Ectodermal cell (in vitro differentiated cells): Measurements from ENCODE around the gene NPAS2.

Source experiments
- H3K27ac ChIP-seq: 2 replicates; pipeline ENCODE4 v1.7.0; 2013; ENCODE audit warnings: mild to moderate bottlenecking, low read depth, low read length; ENCODE audit not compliant: insufficient read depth, poor library complexity, severe bottlenecking
- H3K27me3 ChIP-seq: 2 replicates; pipeline ENCODE4 v1.7.0; 2013; ENCODE audit warnings: mild to moderate bottlenecking, low read length; ENCODE audit not compliant: insufficient read depth, control insufficient read depth, poor library complexity, severe bottlenecking
- H3K36me3 ChIP-seq: one replicate; pipeline ENCODE4 v1.7.0; 2013; ENCODE audit warnings: low read length; ENCODE audit not compliant: control insufficient read depth, insufficient read depth
- H3K4me1 ChIP-seq: one replicate; pipeline ENCODE4 v1.7.0; 2013; ENCODE audit warnings: low read length; ENCODE audit not compliant: control insufficient read depth, insufficient read depth
- H3K4me3 ChIP-seq: 2 replicates; pipeline ENCODE4 v1.7.0; 2013; ENCODE audit warnings: low read depth, low read length, control low read depth; ENCODE audit not compliant: insufficient read depth
- H3K9me3 ChIP-seq: 2 replicates; pipeline ENCODE4 v1.7.0; 2013; ENCODE audit warnings: mild to moderate bottlenecking, low read length, moderate library complexity; ENCODE audit not compliant: control insufficient read depth
- WGBS, 2 experiments: methylation state at CpG; one replicate each; pipeline ENCODE4 v1.1.7; 2013; ENCODE audit warnings: missing lambda C conversion rate in 2 of 2; 5-methylcytosine and 5-hydroxymethylcytosine counted together

The NPAS2 gene

DNA sequence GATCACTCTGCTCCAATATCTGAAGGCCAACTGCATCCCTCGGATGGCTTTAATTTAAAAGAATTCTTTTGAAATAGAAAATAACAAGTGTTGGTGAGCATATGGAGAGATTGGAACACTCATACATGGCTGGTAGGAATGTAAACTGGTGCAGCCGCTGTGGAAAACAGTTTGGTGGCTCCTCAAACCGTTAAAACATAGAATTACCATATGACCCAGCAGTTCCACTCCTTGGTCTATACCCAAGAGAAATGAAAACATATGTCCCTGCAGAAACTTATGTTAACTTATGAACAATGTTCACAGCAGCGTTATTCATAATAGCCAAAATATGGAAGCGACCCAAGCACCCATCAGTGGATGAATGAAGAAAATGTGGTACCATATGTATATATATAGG lies 60.1 kb downstream of the NPAS2 start:
- Histone ChIP-seq H3K36me3 (no peaks in the 10 kb centered on the region), H3K4me3 (no peak overlapping the region), H3K27me3 (no peaks in the 10 kb centered on the region), H3K4me1 (peaks cover 5% of the 10 kb centered on the region), H3K9me3 (no peaks in the 10 kb centered on the region), H3K27ac (no peak overlapping the region)
- 89 to 97% methylated on average over 4 to 5 of the region's 5 CpGs for WGBS, 2 experiments

- Histone ChIP-seq H3K27me3 (no peaks in the 10 kb centered on the region), H3K4me1 (peaks cover 3% of the 10 kb centered on the region), H3K27ac (no peak overlapping the region), H3K9me3 (no peaks in the 10 kb centered on the region), H3K4me3 (no peak overlapping the region), H3K36me3 (no peaks in the 10 kb centered on the region)
- 91% methylated on average over 7 of the region's 7 CpGs for WGBS, 2 experiments
Measured at GRCh38 chr2:100880730-100881129, 60.8 kb downstream of the NPAS2 start.

- Histone ChIP-seq H3K27ac (no peak overlapping the region), H3K4me3 (no peak overlapping the region)
- 88 to 89% methylated on average over 11 of the region's 11 CpGs for WGBS, 2 experiments
Measured at GRCh38 chr2:100882645-100883613, 63.0 kb downstream of the NPAS2 start.

DNA sequence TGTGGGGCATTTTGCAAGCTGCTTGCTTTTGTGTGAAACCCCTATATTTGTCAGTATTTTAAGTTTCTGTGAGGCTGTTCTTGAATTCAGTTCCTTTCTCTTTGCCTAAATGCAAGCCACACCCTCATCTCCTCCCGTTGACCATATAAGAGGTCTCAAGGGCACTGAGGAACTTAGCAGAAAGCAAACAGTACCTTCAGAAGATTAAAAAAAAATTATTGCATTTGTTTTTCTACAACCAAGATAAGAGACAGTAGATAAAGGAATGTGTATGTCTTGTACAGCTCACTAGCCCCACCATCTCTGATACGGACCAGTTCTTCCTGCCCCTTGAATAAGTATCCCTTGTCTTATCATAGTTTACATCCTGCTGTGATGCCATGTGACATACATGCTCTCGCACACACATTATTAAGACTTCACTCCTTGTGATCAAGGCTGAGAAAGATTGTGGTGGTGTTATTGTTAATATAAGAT lies 64.2 kb downstream of the NPAS2 start:
- H3K4me3 ChIP-seq = no peak overlapping the region
- no peaks in the 10 kb centered on the region for H3K4me1 ChIP-seq
- H3K27me3 ChIP-seq = no peaks in the 10 kb centered on the region
- no peak overlapping the region for H3K27ac ChIP-seq
- WGBS, 2 experiments = 95 to 100% methylated on average over 2 to 3 of the region's 3 CpGs
- no peaks in the 10 kb centered on the region for H3K9me3 ChIP-seq
- no peaks in the 10 kb centered on the region for H3K36me3 ChIP-seq

More at GRCh38 chr2:100882645-100883613, 63.0 kb downstream of the NPAS2 start:
- Histone ChIP-seq H3K36me3 (no peaks in the 10 kb centered on the region), H3K9me3 (no peaks in the 10 kb centered on the region), H3K27me3 (no peaks in the 10 kb centered on the region), H3K4me1 (no peaks in the 10 kb centered on the region)

DNA sequence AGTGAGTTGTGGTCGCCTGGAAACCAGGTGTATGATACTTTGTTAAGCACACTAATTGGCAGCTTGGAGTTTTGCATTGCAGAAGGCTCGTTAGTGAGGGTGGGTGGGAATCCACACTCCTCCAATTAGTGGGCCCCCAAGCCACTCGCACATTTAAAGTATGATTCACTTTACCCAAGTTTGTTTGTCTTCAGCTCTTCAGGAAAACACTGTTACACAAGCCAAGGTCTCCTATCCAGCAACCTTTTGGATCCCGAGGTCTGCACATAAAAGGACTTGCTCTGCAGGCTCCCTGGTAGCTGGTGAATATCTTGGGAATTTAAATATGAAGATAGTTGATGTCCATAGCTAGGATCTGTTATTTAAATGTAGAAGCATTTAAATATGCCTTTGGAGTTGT lies 66.1 kb downstream of the NPAS2 start:
- Histone ChIP-seq H3K36me3 (no peaks in the 10 kb centered on the region), H3K4me1 (no peaks in the 10 kb centered on the region), H3K9me3 (no peaks in the 10 kb centered on the region), H3K27me3 (no peaks in the 10 kb centered on the region), H3K27ac (no peak overlapping the region), H3K4me3 (no peak overlapping the region)
- WGBS, 2 experiments = 70 to 74% methylated on average over 4 of the region's 4 CpGs

DNA sequence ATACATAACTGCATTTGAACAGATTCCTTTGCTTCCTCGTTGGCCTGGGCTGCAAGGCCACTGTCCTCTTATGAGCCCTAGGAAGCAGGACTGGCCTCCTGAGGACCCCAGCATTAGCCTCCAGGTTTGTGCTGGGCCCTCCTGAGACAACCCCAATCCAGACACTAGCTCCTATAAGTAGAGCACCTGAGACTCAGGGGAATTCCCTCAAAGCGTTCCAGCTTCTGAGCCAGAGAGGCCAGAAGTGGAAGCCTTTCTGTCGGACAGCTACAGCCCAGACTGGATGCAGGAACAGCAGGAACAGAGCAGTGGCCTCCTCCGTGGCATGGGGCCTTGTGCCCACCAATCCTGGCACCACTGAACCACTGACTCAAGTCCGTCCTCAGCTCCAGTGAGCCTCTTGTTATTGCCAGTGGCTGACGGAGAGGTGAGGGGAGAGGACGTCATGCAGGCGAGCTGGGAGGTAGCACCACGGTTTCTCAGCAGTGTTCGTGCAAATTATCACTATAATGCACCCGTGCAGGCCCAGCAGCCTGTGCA lies 67.2 kb downstream of the NPAS2 start:
- Histone ChIP-seq H3K4me3 (no peak overlapping the region), H3K4me1 (no peaks in the 10 kb centered on the region), H3K9me3 (no peaks in the 10 kb centered on the region), H3K27ac (no peak overlapping the region), H3K36me3 (no peaks in the 10 kb centered on the region), H3K27me3 (no peaks in the 10 kb centered on the region)
- WGBS, 2 experiments = 89 to 90% methylated on average over 11 of the region's 11 CpGs

DNA sequence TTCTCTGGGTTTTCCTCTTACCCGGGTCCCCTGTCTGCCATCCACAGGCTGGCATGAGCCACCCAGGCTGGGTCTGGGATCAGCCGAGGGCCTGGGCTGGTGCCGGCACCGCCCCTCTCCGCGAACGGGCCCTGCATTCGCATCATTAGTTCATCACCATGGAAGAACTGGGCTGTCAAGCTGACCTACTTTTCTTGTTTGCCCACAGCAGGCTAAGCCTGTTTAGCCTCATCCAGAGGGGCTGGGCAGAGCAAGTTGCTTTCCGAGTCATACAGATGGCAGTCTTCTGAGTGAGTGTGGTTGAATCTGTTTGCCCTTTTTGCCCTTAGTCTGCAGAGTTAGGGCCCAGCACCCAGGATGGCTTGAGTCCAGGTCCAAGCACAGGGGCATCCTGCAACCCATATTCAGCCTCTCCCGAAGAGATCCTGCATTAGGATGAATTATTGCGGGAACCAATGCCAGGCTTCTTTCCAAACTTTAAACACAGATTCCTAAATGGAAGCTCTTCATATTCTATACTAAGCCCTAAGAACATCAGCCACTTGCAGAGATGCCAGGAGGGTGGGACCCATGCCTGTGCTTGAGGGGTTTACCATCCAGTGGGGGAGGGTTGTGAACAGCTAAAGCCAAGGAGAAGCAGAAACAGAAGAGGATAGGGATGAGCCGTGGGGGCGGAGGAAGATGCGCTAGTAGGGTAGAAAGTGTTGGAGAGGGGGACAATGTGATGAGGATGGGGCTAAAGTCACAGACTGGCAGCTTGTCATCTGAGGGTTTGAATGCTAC lies 68.0 kb downstream of the NPAS2 start:
- 91 to 93% methylated on average over 14 of the region's 14 CpGs for WGBS, 2 experiments
- H3K4me3 ChIP-seq = no peak overlapping the region
- H3K4me1 ChIP-seq = no peaks in the 10 kb centered on the region
- H3K36me3 ChIP-seq = no peaks in the 10 kb centered on the region
- no peaks in the 10 kb centered on the region for H3K27me3 ChIP-seq
- no peaks in the 10 kb centered on the region for H3K9me3 ChIP-seq
- no peak overlapping the region for H3K27ac ChIP-seq

DNA sequence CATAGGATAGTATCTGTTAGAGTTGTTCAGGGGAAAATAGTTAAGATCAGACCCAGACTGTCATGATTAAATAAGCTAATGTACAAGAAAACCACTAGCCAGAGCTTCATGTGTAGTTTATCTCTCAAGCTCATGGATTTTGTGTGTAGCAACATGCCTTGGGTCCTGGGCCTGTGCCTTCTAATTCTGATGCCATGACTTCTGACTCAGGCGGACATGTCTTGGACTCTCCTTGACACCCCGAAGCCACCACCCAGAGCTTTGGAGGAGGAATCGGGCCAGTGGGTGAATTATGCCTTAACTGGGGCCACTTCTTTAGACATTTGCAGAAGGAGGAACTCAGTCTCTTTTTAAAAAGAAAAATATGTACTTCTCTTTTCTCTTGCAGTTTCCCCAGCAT lies 68.7 kb downstream of the NPAS2 start:
- H3K4me3 ChIP-seq = no peak overlapping the region
- H3K27me3 ChIP-seq = no peaks in the 10 kb centered on the region
- H3K36me3 ChIP-seq = no peaks in the 10 kb centered on the region
- WGBS, 2 experiments = 96 to 97% methylated on average over 3 of the region's 3 CpGs
- no peak overlapping the region for H3K27ac ChIP-seq
- no peaks in the 10 kb centered on the region for H3K4me1 ChIP-seq
- no peaks in the 10 kb centered on the region for H3K9me3 ChIP-seq

GRCh38 chr2:100889286-100889685 lies 69.3 kb downstream of the NPAS2 start:
- H3K4me1 ChIP-seq = no peaks in the 10 kb centered on the region
- H3K9me3 ChIP-seq = no peaks in the 10 kb centered on the region
- 80 to 81% methylated on average over 6 of the region's 6 CpGs for WGBS, 2 experiments
- H3K36me3 ChIP-seq = no peaks in the 10 kb centered on the region
- H3K27me3 ChIP-seq = no peaks in the 10 kb centered on the region
- H3K27ac ChIP-seq = no peak overlapping the region
- no peak overlapping the region for H3K4me3 ChIP-seq
